ENCODE data around the gene FCGR3B.

DNA sequence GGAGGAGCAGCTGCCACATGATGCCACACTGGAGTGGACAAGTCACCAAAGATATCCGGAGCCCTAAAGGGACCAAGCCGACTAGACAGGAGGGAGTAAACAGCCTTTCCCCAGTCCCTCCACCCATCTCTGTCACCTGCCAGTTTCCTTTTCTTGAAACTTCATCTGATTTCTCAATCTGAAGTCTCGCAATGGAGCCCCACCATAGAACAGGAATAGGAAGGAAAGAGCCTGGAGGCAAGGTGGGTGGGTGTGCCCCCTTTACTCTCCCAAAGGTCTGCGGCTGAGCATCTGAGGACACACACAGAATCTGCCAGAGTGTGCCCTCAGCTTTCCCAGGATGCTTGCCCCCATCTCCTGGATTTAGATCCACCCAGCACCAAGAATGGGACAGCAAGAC lies at the start of gene FCGR3B:
- no peak for TF ChIP-seq POLR2A (IDR thresholded peaks at IDR 0.05; ENCODE audit: low read depth, low read length)
- no peak for TF ChIP-seq POLR2AphosphoS5 (IDR thresholded peaks at IDR 0.05; ENCODE audit: low read depth, low read length)
- TF ChIP-seq TAF1 (IDR thresholded peaks at IDR 0.05; ENCODE audit: borderline replicate concordance, low read depth, low read length), result no peak

All from GM12892 (cell line).